ENCODE measurements around the gene CNTN2. TPM values are rescaled to one million over a fixed set of nuclear protein-coding genes. Genes with fewer than 3 reads are reported as not detected.
A peak's percentile ranks its signal among the peaks of the same experiment; 100 is the strongest.

Gene CNTN2
- total and polyA plus RNA-seq, 10 donors, result 0.02 to 2.6 (median 0.13) TPM; not detected in 3

DNA sequence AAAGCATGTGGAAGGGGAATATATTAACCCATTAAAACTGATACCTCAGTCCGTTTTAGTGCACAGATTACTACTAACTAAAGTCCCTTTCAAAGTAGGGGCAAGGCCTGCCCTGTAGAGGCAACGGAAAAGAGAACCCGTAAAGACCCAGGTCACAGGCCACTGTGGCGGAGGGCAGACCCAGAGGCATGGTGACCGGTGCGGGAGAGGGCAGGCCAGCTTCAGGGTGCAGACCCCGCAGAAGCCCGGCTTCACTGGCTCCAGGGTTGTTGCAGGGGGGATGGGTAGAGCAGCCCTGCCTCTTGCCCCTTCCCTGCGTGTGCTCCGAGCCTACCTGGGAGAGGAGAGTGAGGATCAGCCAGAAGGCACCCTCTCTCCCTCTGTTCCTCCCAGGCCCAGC lies 17.7 kb downstream of the CNTN2 start:
- TF ChIP-seq POLR2A (IDR thresholded peaks at IDR 0.05) (no peak), POLR2AphosphoS5 (IDR thresholded peaks at IDR 0.05) (no peak)
- TF ChIP-seq, protein P1, sequence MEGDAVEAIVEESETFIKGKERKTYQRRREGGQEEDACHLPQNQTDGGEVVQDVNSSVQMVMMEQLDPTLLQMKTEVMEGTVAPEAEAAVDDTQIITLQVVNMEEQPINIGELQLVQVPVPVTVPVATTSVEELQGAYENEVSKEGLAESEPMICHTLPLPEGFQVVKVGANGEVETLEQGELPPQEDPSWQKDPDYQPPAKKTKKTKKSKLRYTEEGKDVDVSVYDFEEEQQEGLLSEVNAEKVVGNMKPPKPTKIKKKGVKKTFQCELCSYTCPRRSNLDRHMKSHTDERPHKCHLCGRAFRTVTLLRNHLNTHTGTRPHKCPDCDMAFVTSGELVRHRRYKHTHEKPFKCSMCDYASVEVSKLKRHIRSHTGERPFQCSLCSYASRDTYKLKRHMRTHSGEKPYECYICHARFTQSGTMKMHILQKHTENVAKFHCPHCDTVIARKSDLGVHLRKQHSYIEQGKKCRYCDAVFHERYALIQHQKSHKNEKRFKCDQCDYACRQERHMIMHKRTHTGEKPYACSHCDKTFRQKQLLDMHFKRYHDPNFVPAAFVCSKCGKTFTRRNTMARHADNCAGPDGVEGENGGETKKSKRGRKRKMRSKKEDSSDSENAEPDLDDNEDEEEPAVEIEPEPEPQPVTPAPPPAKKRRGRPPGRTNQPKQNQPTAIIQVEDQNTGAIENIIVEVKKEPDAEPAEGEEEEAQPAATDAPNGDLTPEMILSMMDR (IDR thresholded peaks at IDR 0.05 in 8 of 11, conservative IDR thresholded peaks at IDR 0.05 in 3 of 11), result no peak
- no peak overlapping the region for H3K4me3 ChIP-seq
- intact Hi-C loops (cut with DNase I; ENCODE audit: low total_unique reads), result loop anchor here (5.0 kb wide), 1 partner anchor 73 kb away; no protein-coding TSS in a partner anchor
- peak; percentile 59 for DNase-seq
- WGBS, 5 donors, result 78 to 97% (median 95%) methylated on average over 10 of the region's 10 CpGs
- H3K4me1 ChIP-seq, result peaks cover 0 to 9% (median 6%) of the 10 kb centered on the region in 6 donors
- no peaks in the 10 kb centered on the region for H3K27me3 ChIP-seq (replicated peaks in 1 of 7)
- no peaks in the 10 kb centered on the region for H3K36me3 ChIP-seq
- no peaks in the 10 kb centered on the region for H3K9me3 ChIP-seq
- H3K27ac ChIP-seq, result no peak overlapping the region

DNA sequence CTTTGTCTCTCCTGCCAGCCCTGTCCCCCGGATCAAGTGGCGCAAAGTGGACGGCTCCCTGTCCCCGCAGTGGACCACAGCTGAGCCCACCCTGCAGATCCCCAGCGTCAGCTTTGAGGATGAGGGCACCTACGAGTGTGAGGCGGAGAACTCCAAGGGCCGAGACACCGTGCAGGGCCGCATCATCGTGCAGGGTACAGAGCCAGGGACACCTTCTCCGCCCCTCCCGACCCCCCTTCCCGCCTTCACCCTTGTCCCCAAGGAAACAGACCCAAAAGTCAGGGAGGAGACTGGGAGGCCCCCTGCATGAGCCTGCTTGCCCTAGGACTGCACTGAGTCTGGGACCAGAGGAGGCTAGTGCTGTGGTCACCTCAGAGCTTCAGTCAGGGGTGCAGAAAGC lies 18.2 kb downstream of the CNTN2 start:
- DNase-seq, result peak; percentile 56
- H3K27ac ChIP-seq, result no peak overlapping the region
- no peaks in the 10 kb centered on the region for H3K27me3 ChIP-seq (replicated peaks in 1 of 7)
- H3K4me3 ChIP-seq, result no peak overlapping the region
- intact Hi-C loops (cut with DNase I; ENCODE audit: low total_unique reads), result loop anchor here (5.0 kb wide), 1 partner anchor 74 kb away; no protein-coding TSS in a partner anchor
- TF ChIP-seq POLR2A (IDR thresholded peaks at IDR 0.05), result no peak
- no peaks in the 10 kb centered on the region for H3K9me3 ChIP-seq
- H3K36me3 ChIP-seq, result no peaks in the 10 kb centered on the region
- 77 to 89% (median 82%) methylated on average over 6 to 14 of the region's 14 CpGs for WGBS, 5 donors
- peaks cover 0 to 9% (median 6%) of the 10 kb centered on the region in 6 donors for H3K4me1 ChIP-seq

DNA sequence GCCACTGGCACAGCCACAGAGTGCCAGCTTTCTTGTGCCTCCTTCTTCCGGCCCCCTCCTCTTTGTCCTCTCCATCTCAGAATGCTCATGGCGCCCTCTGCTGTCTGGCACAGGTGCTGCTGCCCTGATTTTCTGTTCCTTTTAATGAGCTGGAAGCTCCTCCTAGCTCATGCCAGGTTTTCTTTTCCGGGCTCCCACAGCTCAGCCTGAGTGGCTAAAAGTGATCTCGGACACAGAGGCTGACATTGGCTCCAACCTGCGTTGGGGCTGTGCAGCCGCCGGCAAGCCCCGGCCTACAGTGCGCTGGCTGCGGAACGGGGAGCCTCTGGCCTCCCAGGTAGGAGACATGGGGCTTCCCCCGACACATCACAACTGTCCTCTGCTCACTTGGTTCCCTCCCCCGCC lies 18.7 kb downstream of the CNTN2 start:
- 38 to 48% (median 40%) methylated on average over 10 to 13 of the region's 13 CpGs for WGBS, 5 donors
- intact Hi-C loops (cut with DNase I; ENCODE audit: low total_unique reads), result loop anchor here (5.0 kb wide), 1 partner anchor 74 kb away; no protein-coding TSS in a partner anchor
- TF ChIP-seq, protein P1 (IDR thresholded peaks at IDR 0.05 in 8 of 11, conservative IDR thresholded peaks at IDR 0.05 in 3 of 11), result peak; percentile 47 to 88 (median 77)
- no peak for TF ChIP-seq POLR2A (IDR thresholded peaks at IDR 0.05)
- no peak for TF ChIP-seq POLR2AphosphoS5 (IDR thresholded peaks at IDR 0.05)

DNA sequence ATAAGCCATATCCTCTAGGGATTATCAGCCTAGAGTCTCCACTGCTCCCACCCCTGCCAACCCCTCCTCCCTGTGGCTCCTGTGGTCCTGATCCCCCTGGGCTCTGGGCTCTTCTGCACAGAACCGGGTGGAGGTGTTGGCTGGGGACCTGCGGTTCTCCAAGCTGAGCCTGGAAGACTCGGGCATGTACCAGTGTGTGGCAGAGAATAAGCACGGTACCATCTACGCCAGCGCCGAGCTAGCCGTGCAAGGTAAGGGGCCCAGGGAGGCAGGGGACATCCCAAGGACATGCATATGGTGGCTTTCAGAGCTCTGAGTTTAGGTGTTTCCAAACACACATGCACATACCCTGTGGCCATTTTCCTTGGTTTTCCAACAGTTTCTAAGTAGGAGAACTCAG lies 19.3 kb downstream of the CNTN2 start:
- intact Hi-C loops (cut with DNase I; ENCODE audit: low total_unique reads), result loop anchor here (5.0 kb wide), 1 partner anchor 75 kb away; no protein-coding TSS in a partner anchor
- peaks cover 0 to 9% (median 6%) of the 10 kb centered on the region in 6 donors for H3K4me1 ChIP-seq
- no peak overlapping the region for H3K27ac ChIP-seq
- H3K9me3 ChIP-seq, result no peaks in the 10 kb centered on the region
- no peak for TF ChIP-seq POLR2A (IDR thresholded peaks at IDR 0.05)
- H3K4me3 ChIP-seq, result no peak overlapping the region
- H3K36me3 ChIP-seq, result no peaks in the 10 kb centered on the region
- 90 to 96% (median 95%) methylated on average over 8 of the region's 8 CpGs for WGBS, 5 donors
- no peaks in the 10 kb centered on the region for H3K27me3 ChIP-seq (replicated peaks in 1 of 7)
- peak; percentile 51 for DNase-seq

More for the DNA sequence above, 18.7 kb downstream of the CNTN2 start:
- H3K9me3 ChIP-seq, result no peaks in the 10 kb centered on the region
- no peak overlapping the region for H3K4me3 ChIP-seq
- no peak overlapping the region for H3K27ac ChIP-seq
- H3K4me1 ChIP-seq, result peaks cover 0 to 9% (median 6%) of the 10 kb centered on the region in 6 donors
- H3K36me3 ChIP-seq, result no peaks in the 10 kb centered on the region
- DNase-seq, result peak; percentile 84
- no peaks in the 10 kb centered on the region for H3K27me3 ChIP-seq (replicated peaks in 1 of 7)

DNA sequence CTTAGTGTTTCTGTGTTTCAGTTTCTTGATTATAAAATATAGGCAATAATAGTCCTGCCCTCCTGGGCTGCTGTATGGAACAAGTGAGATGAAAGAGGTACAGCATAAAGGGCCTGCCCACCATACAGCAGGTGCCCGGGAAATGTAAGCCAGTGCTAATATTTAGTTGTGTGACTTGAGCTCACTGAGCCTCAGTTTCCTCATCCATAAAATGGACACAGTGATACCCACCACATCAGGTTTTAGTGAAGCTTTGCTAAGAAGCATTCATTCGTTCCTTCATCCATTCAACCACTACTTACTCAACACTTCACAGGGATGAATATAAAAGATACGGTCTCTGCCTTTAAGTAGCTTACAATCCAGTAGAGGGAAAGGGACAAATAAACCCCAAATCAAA lies 19.9 kb downstream of the CNTN2 start:
- H3K4me3 ChIP-seq, result no peak overlapping the region
- H3K4me1 ChIP-seq, result peaks cover 0 to 9% (median 6%) of the 10 kb centered on the region in 6 donors
- TF ChIP-seq, protein P1 (IDR thresholded peaks at IDR 0.05 in 8 of 11, conservative IDR thresholded peaks at IDR 0.05 in 3 of 11), result no peak
- TF ChIP-seq POLR2AphosphoS5 (IDR thresholded peaks at IDR 0.05) (no peak), POLR2A (IDR thresholded peaks at IDR 0.05) (no peak)
- H3K27ac ChIP-seq, result no peak overlapping the region
- intact Hi-C loops (cut with DNase I; ENCODE audit: low total_unique reads), result loop anchor here (5.0 kb wide), 1 partner anchor 76 kb away; no protein-coding TSS in a partner anchor
- no peaks in the 10 kb centered on the region for H3K27me3 ChIP-seq (replicated peaks in 1 of 7)
- no peaks in the 10 kb centered on the region for H3K36me3 ChIP-seq
- 83 to 97% (median 88%) methylated on average over 3 of the region's 3 CpGs for WGBS, 5 donors
- peak; percentile 4 for DNase-seq
- H3K9me3 ChIP-seq, result no peaks in the 10 kb centered on the region

Data from spleen (tissue), 11 donors.